HG02642 (cell line): ENCODE measurements around the gene RASL11B.

Source experiments
- ATAC-seq: cut with Tn5 transposase; IDR thresholded peaks from one replicate; pipeline ENCODE4 v1.9.1; 2021; ENCODE audit warnings: mild to moderate bottlenecking; ENCODE audit not compliant: unreplicated experiment, poor library complexity

Gene RASL11B

GRCh38 chr4:52869196-52869595, 7.1 kb downstream of the RASL11B start:
- ATAC-seq = no peak

DNA sequence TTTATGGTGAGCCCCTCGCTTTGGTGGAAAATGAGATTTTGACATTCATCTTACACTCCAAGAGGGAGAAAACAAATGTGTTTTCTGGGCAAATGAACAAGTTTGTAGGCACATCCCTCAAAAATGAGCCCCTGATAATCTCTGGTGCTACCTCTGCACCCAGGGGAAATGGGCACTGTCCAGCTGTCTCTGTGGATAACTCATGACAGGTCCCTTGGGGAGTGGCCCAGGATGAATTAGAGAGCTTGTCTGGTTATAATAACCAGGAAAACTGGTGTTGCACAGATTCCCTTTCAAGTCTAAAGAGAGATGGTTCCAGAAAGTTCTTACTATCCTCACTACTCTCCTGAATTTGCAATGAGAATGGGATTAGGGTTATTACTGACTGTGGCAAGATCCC, 7.5 kb downstream of the RASL11B start:
- no peak for ATAC-seq

GRCh38 chr4:52870225-52870624, 8.1 kb downstream of the RASL11B start:
- ATAC-seq = no peak

GRCh38 chr4:52873191-52873590, 11.1 kb downstream of the RASL11B start:
- ATAC-seq = no peak

DNA sequence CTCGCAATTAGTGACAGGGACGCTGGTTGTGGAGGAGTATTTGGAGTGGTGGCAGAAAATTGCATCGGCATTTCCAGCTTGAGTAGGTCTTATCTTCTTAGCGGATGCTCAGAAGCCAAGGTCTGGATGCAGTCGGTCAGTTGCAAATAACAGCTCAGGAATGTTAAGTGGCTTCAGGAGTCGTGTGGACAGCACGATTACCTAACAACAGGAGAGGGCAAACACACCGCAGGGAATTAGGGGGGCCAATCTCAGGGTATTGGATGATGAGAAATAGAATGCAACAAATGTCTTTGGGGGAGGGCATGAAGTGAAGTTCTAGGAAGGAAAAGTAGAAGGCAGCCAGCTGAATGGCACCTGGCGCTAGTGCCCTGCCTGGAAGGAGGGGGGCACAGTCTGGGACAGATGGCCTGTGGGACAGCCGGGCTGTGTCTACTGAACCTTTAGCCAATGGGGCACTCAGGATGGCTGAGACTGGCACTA, 11.8 kb downstream of the RASL11B start:
- no peak for ATAC-seq

DNA sequence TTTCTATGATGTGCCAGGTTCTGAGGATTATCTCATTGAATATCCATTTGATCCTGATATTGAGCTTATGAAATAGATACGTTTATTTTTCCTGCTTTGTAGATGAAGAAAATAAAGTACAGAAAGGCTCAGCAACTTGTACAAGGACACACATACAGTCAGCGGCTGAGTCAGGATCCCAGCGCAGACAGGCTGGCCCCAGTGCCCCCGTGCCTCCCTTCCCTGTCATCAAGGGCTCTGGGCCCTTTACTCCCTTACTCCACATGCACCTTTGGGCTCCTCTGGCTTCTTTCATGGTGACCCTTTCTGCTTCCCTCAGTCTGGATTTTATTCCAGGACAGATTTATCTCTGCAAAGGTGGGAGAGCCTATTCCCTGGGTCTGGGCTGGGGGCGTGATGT, 12.8 kb downstream of the RASL11B start:
- no peak for ATAC-seq

DNA sequence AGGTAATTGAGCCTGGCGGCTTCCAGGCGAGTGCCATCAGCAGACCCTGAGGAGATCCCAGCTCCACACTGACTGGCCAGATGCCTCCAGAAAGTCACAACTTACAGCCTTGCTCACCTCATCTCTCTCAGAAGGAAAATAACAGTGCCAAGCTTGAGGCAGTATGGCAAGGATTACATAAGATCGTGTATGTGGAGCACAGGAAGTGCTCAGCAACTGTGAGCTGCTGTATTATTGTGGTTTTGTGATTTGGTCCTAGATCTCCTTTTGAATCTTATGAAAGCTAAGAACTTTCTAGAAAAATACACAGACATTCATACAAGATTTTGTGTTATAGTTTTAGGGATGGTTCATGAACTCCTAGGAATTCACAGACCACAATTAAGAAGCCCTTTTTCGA, 14.0 kb downstream of the RASL11B start:
- no peak for ATAC-seq

- ATAC-seq = no peak
Observed at GRCh38 chr4:52877036-52877435, 14.9 kb downstream of the RASL11B start.

DNA sequence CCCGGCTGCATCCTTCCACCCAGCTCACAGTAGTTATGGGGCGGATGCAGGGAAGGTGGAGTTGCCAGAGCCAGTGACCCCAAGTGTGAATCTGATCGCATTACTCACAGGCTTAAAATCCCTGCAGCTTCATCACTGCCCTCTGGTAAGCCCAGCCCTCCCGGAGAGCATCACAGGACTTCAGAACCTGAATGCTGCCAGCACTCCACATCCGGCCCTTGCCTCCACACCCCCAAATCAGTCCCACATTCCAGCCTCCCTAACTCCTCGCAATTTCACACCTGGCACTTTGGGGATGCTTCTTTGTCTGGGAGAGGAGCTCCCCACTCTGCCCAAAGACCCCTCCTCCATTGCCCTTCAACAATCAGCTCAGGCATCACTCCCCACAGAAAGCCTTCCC, 15.6 kb downstream of the RASL11B start:
- no peak for ATAC-seq

DNA sequence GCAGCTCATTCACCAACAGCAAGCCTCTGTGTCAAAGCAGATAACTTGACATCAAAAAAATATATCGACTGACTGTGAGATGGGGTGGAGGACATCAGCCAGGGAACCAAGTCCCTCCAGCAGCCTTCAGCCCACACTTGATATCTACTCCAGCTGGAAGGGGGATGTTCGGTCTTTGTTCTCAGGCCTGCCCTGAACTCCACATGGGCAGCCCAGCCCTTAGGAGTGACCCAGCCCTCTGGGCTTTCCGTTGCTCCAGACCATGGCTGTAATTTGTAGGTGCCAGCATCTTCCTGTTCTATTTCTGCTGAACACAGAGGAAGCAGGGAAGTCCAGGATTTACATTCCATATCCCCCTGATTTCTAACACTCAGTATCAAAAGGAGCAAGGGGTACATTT, 17.4 kb downstream of the RASL11B start:
- no peak for ATAC-seq

DNA sequence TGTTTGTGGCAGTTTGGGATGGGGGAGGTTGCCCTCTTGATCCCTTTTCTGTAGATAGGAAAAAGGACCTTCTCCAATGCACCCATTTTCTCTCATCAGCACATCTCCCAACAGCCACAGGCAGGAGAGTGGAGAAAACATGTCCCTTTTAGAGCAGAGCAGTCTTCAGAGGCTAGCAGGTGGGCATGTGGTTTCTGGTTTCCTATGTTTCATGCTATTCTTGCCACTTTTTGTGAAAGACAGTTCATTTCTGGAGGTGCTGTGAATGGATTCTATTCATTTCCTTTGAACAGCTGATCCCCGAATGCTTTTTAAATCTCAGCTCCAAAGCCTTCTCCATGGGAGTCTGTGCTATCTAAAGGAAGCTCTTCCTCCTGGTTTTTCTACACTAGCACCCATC, 18.9 kb downstream of the RASL11B start:
- ATAC-seq = no peak

DNA sequence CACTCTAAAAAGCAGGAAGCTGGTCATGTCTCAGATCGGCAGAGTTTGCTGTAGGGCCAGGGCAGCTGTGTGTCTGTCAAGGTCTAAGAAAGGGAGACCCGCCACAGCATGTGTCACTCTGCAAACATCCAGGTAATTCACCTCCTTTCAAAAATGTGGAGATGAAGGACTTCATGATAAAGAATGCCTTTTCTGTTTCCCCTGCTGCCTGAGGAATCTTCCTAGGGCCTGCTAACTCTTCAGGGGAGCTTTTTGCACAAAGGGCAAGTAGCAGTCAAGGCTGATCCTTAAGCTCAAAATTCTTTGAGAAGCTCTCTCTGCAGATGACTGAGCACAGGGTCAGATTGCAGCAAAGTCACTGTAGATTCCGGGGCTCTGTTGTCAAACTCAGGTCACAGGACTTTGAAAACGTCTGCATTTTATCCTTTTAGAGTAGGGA, 21.1 kb downstream of the RASL11B start:
- ATAC-seq = no peak

DNA sequence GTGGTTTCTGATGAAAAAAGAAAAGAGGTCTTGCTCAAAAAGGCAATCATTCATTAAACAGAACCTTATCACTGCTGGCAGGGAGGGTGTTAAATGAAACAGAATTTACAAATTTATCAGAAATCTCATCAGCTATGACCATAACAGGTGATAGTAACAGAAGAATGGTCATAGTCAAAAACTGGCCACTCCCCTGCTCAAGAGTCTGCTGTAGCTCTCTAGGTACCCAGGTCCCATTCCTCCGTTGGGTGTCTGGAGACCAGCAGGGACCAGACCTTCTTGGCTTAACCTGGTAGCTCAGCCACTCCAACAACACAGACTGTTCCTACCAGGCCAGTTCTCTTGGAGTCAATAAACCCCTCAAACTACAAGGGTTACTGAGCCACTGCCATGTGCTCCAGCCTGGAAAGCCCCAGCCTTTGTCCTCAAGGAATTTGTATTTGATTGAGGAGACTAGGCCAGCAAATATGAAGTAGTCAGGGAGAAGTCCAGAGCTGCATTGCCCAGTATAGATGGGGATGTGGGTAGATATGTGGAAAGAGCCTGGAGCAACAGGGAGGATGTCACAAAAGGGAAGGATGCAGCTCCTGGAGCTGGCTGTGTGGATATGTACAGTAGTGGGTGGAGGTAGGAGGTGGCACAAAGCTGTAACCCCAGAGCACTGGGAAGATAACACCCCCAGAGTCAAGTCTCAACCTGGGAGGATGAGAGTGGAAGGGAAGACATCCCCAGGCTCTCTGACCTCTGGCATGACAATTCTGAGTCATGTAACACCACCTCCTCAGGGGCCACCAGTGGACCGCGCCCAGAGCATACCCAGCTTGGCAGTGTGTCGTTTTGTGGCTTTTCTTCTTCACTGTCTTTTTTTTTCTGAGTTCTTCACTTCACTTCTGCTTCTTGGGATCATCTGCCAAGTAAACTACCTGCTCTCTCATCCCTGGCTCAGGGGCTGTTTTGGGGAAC, 21.9 kb downstream of the RASL11B start:
- ATAC-seq = no peak

DNA sequence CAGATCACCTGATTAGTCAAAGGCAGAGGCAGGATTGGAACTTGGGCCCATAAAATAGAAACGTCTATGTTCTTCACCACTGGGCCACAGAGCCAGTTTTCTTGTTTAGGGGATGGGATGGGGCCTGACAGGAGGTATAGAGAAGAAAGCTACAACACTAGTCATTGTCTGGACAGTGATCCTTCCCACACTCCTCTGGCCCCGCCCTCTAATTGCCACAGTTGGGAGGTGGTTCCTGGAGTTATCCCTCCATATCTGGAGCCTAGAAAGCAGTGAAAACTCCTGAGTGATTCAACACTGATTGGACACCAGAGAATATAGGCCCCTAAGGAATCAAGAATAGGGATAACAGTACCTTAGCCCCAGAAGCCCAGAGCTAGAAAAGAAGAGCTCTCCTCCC, 22.9 kb downstream of the RASL11B start:
- ATAC-seq = no peak

- ATAC-seq = no peak
Observed at GRCh38 chr4:52889354-52889753, 27.2 kb downstream of the RASL11B start.

DNA sequence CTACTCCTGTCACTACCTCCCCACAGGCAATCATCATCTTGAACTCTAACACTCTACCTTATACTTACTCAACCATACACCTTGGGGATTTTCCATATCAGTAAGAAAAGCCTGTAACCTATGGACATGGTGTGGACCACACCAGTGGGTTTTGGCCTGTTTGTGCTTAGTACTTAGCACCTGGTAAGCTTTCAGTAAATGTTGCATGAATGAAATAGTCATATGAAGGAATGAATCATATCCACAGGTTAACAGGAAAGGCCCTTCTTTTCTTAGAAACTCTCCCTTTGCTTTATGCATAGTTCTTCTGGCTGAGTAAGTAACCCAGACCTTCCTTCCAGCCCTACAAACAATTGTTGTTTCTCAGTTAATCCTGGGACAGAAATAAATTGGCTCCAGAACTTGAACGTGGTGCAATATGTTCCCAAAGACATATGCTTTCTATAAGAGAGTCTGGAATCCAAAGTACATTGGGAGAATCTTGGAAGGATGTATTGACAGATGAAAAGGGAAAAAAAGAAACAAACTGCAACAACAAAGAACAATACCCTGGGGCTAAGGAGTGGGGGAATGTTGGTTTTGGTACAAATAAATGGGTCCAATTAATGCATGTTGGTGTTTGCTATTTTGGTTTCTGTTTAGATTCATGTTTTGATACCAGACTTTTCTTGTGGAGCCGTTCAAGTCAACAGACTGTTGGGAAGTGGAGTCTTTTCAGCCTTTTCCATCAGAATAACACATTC, 27.8 kb downstream of the RASL11B start:
- no peak for ATAC-seq

DNA sequence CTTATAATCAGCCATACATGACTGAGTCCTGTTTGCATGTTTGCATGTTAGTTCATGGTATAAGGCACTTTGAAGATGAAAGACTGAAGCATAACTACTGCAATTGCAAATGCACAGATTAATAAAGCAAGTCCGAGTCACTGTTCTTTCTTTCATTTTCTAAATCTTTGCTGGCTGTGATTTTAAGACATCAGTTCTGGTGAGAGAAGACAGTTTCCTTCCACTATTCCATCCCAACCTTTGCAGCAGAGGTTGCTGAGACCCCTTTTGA, 28.3 kb downstream of the RASL11B start:
- no peak for ATAC-seq

DNA sequence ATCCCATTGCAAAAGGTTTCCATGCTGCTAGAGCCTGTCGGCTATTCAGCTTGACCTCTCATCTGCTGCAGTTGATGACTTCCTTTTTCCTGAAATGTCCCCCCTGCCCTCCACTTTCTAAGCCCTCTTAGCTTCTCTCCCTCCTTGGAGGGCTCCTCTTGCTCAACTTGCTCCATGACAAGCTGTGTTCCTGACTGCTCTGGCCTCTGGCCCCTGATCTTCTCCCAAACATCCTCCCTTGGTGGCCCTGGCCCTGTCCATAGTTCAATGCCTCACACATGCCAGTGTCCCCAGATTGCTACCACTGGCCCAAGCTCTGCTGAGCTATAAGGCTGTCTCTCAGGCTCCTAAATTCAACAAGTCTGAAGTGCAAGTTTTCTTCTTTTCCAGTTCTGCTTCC, 29.6 kb downstream of the RASL11B start:
- no peak for ATAC-seq

DNA sequence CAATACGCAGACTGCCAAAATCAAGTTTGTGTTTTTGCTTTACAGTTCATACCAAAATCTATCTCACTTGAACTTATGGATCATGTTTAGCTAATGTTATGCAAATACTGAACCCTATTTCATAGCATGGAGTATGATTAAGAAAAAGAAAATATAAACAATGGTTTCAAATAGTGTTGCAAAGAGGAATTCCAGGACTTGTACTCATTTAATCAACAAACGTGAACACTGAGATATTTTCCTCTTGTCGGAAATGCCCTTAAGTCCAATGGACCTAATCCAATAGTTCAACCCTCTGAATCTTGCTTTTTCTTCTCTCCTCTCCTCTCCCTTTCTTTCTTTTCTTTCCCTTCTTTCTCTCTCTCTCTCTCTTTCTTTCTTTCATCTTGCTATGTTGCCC, 30.8 kb downstream of the RASL11B start:
- ATAC-seq = no peak

DNA sequence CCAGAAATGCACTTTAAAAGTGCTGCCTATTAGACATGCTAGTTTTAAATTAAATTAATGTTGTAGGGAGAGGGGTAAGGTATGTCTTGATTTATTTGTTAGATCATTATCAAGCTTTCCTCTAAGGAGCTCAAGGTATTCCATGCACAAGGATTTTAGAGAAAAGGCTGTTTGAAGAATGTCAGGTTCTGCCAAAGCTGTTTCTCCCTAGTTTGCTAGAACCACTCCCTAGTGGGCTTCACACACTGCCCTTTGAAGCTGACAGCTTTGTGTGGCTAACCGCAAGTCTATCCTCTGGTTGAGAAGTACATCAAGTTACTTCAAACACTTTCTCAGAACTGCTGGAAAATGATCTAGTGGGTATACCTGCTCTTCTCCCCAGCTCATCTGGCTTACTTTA, 32.3 kb downstream of the RASL11B start:
- ATAC-seq = no peak

DNA sequence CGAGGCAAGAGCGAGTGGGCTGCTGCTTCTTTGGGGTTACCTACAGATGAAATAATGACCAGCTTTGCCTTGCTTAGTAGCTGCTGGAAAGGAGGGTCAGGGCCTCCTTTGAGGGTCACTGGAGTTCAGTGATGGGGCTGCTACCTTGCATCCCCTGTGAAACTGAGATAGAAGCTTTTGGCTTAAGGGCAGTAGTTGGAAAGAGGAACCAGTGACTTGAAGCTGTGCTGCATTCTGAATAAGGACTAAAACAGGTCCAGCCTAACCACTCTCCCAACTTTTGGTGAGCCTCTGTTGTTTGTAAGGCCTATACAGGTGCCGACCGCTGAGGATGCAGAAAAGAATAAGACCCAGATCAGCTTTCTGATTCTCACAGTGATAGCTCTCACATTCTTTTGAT, 41.2 kb downstream of the RASL11B start:
- ATAC-seq = no peak

DNA sequence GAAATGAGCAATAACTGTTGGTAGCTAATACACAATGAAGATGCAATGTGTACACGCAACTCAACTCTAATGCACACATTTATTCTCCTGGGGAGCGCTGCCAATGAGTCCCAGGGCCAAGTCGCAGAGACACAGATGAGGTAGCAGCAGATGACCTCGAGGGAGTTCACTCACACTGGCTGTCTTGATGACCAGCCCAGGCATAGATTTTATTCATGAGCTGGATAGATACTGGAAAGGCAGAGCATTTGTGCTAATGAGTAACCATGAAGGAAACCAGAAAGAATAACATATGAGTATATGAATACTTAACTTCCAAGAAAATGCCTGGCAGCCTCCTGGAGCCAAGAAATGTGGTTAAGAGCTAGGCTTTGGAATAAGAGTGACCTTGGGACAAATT, 42.3 kb downstream of the RASL11B start:
- no peak for ATAC-seq
